OCI-M2 (cell line): ENCODE data around the gene LRRC27.

Experiments used
- DNase-seq: peaks from one replicate; lab custom pipeline; 2025; ENCODE audit not compliant: unreplicated experiment; lab: John Stamatoyannopoulos, UW

LRRC27 gene

DNA sequence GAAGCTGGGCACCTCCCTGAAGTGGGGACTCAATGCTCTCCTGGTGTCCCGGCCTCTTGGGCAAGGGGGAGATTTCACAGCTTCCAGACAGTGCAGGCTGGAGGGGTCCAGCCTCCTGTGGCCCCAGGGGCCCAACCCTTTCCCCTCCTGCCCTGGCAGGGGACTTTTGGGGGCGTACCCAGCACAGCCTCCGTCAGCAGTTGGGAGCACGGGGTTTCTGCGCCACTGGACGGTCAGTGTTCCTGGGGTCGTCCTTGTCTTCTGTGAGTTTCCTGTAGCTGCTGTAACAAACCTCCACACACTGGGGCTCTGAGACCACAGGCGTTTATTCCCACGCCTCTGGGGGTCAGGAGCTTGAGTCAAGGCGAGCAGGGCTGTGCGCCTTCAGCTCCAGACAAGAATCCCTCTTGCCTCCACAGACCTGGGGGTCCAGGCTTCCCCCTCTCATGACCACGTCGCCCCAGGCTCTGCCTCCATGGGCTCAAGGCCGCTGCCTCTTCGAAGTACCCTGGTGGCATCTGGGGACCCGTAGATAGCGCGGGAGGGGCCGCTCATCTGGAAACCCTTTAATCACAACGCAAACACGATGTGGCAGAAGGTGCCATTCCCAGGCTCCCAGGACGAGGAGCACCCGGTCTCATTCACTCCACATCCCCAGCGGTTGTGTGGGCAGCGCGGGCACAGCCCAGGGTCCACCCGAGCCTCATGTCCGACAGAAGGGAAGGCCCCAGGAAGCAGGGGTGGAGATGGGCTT, 79.0 kb downstream of the LRRC27 start:
- no peak for DNase-seq

DNA sequence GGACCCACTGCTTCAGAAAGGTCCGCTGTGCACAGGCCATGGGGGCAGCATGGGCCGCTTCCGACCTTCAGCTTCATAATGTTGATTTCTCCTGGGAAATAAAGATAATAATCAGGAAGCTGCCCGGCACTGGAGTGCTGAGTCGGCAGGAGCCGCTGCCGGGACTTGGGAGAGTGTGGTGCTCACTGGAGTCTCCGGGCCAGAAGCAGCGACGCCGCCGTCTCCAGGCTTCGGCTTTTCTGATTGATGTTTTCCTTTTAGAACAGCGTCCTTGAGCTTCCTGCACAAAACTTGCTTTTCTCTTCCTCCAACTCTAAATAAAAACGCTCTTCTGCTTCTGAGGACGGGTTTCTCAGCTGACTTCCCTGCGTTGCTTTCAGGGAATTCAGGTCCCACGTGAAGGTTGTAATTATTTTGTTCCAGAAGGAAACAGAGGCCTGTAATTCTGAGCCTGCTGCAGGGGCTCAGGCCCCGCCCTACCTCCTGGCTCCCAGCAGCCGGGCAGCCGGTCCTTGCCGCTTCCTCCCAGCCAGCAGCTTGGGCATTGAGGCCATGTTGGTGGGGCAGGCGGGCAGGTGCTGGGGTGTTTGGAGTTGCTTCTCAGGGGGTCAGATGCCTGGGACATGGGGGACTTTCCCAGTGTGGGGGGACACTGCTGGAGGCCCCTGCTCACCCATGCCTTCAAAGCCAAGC, 79.7 kb downstream of the LRRC27 start:
- no peak for DNase-seq

DNA sequence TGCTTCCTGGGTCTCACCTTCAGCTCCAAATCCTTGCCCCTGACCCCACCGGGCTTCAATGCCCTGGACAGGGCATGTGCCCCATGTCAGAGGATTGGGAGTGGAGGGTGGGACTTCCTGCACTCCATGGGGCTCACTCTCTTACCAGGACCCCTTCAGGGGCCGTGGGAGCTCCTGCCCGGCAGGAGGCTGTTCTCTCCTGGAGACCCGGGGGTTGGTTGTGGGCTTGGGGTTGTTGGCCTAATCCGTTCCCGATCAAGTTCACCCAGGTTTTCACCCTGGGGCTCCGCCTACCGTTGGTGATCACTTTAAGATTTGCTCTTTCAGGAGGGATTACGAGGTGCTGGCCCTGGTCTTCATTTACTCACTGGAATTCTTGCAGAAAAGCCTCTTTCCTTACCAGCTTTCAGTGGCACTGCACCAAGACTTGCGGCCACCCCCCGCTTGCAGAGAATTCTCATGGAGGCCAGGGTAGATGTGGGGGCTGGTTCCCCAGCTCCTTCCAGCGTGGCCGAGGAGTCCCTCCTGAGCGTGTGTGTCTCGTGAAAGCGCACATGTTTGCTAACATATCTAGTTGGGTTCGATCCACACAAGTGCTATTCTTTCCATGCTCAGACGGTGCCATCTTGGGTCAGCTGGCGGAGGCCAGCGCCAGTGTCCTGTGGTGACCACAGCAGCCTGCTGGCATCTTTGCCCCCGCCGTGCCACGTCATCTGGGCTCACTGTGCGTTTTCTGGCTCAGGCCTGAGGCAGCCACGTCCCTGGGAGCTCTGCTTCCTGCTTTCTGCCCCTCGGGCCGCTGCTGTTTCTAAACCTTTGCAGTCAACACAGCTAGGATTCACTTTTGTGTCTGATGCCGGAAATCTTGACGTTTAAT, 80.6 kb downstream of the LRRC27 start:
- no peak for DNase-seq

DNA sequence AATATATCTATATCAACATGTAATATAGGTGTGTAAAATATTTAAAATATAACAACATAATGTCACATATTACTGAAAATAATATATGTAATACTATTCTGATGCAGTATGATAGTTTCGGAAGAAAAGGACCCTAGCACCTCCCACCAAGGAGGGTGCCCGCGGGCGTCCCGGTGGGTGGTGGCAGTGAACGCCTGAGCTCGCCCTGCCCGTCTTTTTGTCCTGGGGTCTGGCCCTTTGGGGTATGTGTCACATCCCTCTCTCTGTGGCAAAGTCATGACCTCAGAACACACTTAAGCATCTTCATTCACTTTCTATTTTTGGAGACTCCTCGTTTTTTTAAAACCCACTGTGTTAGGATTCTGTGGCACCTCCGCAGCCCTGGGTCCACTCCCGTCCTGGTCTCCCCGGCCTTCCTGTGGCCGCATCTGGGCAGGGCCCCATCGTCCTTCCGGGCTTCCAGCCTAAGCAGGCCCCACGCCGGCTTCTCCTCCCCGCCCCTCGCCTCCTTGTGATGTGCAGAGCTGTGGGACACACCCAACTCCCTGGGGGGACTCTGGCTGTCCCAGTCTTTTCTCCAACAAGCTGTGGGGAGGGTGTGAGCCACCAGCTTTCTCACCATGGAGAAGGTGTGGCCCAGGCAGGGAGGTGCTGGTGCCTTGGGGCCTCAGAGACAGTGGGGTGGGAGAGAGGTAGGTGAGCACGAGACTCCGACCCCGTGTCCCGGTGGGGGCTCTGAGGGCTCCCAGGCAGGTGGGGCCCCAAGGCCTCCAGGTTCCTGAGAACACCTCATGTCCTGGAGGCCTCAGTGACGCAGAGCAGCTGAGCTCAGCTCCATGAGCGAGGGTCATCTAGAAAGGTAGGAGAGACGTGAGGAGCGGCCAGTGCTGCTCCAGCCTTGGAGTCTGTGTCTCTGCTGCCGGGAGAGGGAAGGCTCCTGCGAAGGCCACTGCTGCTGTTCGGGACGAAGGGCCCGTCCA, 81.5 kb downstream of the LRRC27 start:
- no peak for DNase-seq

DNA sequence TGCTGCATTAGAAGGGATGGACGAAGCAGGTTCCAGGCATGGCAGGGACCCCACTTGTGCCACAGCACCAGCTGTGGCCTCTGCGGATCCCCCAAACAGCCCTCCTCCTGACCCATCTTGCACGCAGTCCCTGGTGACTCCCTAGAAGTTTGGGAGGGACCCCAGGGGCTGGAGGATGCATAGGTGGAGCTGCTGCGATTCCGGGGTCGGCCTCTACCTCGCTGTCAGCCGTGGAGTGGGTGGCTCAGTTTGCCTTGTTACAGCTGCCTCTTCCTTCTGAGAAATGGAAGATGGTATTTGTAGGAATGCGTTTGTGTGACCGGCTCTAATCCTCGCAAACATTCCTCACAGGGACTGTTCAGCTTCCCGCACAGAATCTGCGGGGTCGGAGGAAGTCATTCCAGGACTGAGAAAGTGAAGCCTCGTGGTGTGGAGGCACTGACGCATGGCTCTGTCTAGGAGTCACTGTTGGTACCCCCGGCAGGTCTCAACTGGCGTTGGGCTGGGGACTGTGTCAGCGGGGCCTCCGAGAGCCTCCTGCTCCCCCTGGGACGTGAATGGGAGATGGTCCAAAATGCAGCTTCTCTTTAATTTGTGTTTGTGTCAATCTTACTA, 82.5 kb downstream of the LRRC27 start:
- DNase-seq, result no peak

DNA sequence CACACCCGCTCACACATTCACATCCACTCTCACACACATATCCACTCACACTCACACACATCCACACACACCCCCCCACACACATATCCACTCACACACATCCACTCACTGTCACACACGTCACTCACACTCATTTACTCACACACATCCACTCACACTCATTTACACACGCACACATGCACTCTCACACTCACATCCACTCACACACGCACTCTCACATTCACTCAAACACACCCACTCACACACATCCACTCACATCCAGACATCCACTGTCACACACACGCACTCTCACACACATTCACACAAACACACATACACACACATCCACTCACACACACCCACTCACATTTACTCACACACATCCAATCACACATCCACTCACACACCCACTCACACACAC, 83.3 kb downstream of the LRRC27 start:
- DNase-seq, result no peak

DNA sequence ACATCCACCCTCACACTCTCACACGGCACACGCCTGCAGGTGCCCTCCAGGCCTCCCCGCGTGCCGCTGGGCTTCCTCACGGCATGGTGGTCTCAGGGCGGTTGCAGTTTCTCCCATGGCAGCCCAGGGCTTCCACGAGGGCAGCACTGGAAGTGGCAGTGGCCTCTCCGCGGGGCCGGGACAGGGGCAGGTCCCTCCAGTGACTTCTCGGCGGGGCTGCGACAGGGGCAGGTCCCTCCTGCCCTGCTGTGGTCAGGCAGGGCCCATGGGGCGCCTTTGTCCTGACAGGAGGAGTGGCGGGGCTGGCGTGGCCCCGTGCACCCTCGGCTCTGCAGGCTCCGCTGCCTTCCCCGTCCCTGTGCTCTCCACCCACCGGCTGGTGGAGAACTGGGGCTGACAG, 84.0 kb downstream of the LRRC27 start:
- no peak for DNase-seq

DNA sequence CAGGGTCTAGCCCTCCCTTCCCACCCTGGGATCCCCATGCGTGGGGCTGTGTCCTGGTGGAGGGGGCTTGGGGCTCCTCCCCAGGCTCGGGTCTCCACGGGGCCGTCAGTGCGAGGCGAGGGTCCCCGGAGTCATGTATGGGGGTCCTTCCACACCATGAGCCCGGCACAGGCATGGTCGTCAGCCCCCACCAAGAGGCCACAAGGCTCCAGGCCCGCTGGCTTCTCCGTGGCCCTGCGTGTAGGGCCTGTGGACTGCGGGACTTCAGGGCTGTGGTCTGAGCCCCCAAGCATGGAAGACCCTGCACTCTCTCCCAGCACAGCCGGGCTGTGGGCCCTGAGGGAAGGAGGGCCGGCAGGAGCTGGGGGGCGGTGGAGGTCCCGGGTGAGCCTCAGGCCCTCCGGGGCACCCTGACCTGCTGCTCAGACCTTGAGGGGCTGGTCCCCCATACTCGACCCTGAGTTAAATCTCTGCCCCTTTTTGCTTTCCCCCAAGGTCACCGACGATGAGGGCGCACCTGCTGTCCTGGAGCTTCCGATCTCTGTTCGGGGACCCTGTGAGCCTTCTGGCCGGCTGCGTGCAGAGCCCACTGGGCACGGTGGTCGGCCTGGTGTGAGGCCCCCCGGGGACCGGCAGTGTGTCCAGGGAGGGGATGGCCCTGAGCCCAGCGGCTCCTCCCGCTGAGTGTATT, 84.7 kb downstream of the LRRC27 start:
- no peak for DNase-seq

DNA sequence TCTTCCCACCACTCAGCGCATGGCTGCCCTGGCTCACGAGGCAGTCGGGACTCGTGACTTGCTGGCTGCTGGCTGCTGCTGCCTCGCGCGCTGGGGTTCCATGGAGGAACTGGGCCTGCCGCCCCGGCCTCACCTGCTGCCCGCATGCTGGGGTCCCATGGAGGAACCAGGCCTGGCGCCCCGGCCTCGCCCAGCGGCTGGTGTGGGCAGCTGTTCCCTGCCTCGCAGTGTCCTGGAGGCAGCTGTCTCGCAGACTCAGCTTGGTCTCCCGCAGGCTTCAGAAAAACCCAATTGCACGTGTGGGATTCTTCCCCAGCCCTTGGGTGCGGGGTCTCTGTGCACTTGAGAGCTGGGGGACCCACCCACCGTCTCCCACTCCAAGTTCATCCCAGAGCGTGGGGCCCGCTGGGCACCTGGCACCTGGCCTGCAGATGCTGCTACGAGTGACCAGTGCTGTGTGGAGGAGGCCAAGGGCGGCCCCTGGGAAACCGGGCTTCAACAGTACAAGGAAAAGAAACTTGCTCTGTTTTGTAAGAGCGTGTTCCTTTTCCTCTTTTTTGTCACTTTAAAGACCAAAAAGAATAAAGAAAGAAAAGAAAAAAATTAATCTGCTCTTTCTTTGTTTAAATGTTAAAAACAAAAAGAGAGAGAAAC, 85.4 kb downstream of the LRRC27 start:
- no peak for DNase-seq

DNA sequence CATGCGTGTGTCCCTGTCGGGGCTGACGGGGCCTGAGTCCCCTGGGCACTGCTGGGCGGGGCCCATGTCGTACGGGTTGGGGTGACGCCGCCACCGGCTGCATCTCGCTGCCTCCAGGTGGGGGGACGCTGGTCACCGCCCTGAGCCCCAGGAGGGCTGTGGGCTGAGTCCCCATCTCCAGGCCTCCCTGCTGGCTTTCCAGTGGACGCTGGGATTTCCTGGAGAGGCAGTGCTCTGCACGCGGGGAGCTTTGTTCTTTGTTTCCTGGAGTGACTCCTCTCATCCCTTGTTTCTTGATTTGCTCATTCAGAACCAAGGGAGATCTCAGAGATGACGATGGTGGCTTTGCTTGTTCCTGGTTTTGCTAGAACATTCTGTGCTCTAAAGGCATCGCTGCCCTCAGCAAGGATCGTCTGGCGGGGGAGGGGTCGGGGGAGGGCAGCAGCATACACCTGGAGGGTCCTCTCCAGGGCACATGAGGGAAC, 86.0 kb downstream of the LRRC27 start:
- no peak for DNase-seq

DNA sequence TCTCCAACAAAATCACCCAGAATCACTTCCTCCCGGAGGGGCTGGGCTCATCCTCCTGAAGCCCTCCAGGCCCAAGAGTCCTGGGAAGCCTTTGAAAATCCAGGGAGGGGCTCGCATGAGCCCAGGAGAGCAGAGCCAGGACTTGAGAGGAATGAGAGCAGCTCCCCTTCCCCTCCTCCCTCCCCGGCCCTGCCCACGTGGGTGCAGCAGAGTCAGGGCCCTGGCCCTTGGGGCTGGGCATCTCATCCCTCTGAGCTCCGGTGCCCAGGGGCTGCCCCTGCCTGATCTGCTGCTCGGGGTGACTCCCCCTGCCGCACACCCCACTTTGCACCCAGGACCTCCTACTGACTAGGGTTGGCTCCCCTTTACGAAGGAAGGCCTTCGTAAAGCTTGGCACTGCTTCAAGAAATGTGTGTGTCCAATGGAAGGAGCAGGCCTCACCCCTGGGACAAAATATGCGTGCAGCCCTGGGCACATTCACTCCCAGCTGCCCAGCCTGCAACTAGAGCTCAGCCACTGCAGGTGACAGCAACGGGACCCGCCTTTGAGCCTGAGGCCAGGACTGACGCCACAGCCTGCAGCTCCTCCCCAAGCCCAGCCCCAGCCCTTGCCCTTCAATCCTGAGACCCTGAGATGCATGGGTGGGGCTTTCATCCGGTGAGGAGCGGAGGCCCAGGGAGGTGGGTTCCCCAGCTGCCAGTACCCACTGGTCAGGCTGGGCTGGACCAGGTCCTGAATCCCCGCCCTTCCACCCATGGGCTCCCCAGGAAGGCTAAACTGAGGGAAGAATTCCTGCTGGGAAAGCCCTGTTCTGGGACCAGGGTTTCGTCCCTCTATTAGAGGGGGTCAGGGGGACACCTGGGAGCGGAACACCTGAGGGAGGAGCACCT, 86.8 kb downstream of the LRRC27 start:
- DNase-seq, result no peak

DNA sequence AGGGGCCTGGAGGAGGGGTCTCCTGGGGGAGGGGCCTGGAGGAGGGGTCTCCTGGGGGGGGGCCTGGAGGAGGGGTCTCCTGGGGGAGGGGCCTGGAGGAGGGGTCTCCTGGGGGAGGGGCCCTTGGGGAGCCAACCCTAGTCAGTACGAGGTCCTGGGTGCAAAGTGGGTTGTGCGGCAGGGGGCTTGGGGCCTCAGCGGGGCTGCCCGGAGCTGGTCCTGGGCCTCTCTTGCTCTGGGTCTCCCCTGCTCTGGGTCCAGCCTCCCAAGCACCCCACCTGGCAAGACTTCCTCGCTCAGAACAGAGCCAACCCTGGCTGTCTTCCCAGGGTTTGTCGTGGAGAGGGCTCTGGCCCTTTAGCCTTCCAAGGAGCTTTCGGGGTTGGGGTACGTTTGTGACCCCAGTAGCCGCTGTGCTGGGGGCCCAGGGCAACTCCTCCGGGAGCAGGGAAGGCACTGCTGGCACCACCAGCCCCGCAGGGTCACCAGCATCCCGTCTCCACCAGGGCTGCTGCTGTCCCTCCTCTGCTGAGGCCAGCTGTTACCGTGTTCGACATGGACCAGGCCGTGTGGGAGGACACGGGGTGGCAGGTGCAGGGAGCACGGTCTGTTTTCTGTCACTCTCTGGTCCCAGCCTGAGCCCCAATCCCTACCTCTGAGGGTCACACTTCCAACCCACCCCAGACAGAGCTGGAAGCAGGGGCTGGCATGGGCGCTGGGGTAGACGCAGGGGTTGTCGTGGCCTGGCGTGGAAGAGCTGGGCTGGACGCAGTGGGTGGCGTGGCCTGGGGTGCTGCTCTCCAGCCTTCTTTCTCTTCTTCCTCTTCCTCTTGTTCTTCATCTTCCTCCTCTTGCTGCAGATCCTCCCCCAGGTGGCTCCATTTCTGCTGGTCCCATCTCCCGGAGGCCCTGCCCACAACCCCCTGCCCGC, 87.8 kb downstream of the LRRC27 start:
- no peak for DNase-seq

DNA sequence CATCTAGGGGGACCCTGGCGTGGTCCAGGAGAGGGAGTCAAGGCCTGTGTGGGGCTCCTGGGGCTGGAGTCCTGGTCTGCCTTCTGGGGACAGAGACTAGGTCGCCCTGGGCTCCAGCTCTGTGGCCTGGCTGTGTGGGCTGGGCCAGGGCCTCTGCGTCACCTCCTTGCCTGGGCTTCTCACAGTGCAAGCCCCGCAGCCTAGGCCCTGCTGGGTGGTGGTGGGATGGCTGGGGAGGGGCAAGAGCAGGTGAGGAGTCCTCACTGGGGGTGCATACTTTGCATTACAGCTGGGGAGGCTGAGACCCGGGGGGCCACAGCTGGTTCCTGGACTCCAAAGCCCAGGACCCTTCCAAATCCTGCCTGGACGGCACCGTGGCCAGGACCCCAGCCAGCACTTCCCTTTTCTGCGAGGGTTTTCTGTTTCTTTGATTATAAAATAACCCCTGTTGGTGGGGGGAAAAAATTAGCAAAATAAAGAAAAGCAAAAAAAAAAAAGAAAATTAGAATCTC, 88.5 kb downstream of the LRRC27 start:
- DNase-seq, result no peak

DNA sequence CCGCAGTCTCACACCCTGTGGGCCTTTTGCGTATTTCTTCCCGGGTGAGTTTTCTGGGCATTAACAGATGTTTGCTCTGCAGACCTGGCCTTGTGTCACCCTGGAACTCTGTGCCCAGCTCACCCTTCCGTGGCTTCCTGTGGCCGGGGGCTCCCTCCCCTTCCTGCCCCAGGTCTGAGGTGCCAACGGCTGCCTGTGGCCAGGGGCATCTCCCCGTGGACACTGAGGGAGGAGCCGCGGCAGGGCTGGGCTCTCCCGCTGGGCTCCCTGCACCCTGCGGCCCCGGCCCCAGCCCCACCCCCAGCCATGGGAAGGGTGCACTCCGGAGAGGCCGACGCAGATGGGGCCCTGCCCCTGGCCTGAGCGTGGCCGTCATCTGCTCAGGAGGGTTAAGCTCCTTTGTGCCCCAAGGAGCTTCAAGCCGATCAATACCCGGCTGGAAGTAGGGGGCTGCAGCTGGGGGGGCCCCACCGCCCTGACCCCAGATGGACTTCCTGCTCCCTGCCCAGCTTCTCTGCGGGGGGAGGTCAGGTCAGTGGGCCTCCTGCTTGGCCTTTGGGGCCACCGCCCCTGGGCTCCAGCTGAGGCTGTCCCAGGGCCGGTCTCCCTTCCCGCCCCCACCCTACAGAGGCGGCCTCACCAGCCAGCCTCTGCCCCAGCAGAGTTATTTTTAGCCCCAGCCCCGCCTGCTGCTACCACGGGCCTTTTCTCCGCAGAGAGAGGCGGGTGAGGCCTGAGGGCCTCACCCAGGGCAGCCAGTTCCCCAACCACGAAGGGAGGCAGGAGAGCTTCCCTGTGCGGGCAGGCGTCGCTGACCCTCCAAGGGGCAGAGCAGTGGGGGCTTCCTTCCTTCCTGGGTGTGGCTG, 89.2 kb downstream of the LRRC27 start:
- no peak for DNase-seq

DNA sequence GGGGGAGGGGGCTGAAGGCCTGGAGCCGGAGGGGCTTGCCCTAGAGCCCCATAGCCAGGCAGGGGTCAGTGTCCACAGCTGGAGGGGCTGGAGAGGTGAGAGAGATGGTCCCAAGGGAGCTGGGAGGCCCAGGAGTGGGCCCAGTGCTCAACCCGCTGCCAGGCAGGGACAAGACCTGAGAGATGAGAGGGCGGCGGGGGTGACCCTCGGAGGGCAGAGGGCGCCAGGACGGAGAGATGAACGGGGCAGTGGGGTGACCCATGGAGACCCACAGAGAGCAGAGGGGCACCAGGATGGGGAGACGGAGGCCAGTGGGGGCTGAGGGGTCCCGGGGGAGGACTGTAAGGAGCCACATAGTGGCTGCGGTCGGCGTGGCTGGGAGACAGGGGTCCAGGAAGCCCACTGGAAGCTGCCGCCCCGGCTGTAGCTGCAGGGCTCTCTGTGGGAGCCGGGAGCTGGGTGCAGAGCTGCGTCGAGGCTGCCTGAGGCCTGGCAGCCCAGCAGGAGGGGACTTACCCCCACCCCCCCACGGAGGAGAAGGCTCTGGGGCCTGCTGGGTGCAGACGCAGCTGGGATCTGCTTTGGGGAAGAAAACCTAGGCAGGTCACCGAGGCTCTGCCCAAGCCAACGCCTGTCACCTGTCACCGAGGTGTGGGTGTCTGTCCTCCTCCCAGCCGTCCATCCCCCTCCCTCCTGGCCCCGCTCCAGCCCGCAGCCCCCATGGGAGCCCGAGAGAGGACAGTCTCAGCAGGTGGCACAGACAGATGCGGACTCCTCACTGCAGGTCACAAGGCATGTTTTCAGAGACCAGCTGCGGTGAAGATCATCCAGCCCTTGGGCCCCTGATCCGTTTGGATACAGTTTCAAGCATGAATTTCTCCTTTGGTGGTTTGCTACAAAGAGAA, 90.1 kb downstream of the LRRC27 start:
- DNase-seq, result no peak
